Nephron progenitor cell (in vitro differentiated cells): ENCODE results near the gene ASNS.

Source experiments
- DNase-seq: peaks from one replicate; pipeline ENCODE4 v3.0.0; 2021
- H3K27ac Mint-ChIP-seq: 2 replicates; pipeline ENCODE4 v1.8.0; 2021; ENCODE audit warnings: mild to moderate bottlenecking, moderate library complexity, mixed read lengths
- H3K27me3 Mint-ChIP-seq: 2 replicates; pipeline ENCODE4 v1.8.0; 2021; ENCODE audit warnings: mild to moderate bottlenecking, low read depth, mixed read lengths; ENCODE audit not compliant: poor library complexity
- H3K36me3 Mint-ChIP-seq: 2 replicates; pipeline ENCODE4 v1.8.0; 2021; ENCODE audit warnings: low read depth, mixed read lengths
- H3K4me1 Mint-ChIP-seq: 2 replicates; pipeline ENCODE4 v1.8.0; 2021; ENCODE audit warnings: mixed read lengths
- H3K4me3 Mint-ChIP-seq: 2 replicates; pipeline ENCODE4 v1.8.0; 2021; ENCODE audit warnings: mild to moderate bottlenecking, moderate library complexity, mixed read lengths
- H3K9me3 Mint-ChIP-seq: 2 replicates; pipeline ENCODE4 v1.8.0; 2021; ENCODE audit warnings: mild to moderate bottlenecking, moderate library complexity, mixed read lengths
- TF ChIP-seq, protein P1 (sequence below): fragments of 200-600 bp; sonication (generic); IDR thresholded peaks from 2 replicates; pipeline ENCODE4 v1.5.0; 2021; ENCODE audit warnings: antibody characterized with exemption

Gene ASNS

DNA sequence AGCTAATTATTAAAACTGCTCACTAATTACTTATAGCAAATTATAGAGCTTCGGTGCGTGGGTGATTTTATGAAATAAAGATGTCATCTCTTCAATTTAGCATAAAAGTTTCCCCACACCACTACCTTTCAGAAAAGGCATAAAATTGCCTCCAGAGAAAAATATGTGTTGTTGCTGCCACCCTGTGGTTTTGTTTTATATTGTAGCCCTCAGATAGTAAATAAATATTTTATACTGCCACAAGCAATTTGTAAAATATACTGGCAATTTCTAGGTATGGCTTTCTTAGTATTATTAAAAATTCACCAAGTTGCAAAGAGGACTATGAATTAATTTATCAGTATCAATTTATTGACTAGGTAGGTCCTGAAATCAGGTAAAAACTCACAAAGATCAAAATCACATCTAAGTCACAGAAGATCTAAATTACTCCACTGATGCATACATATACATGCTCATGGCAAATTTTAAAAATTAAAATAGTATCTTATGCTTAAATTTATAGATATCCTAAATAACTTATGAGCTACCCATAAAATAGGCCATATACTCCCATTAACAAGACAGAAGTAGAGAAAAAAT, 26.5 kb downstream of the ASNS start:
- Mint-ChIP-seq H3K27ac (no peak overlapping the region), H3K4me1 (no peaks in the 10 kb centered on the region), H3K36me3 (peaks cover 1% of the 10 kb centered on the region), H3K4me3 (no peak overlapping the region), H3K9me3 (peaks cover 15% of the 10 kb centered on the region), H3K27me3 (peaks cover 6% of the 10 kb centered on the region)
- TF ChIP-seq, protein P1, sequence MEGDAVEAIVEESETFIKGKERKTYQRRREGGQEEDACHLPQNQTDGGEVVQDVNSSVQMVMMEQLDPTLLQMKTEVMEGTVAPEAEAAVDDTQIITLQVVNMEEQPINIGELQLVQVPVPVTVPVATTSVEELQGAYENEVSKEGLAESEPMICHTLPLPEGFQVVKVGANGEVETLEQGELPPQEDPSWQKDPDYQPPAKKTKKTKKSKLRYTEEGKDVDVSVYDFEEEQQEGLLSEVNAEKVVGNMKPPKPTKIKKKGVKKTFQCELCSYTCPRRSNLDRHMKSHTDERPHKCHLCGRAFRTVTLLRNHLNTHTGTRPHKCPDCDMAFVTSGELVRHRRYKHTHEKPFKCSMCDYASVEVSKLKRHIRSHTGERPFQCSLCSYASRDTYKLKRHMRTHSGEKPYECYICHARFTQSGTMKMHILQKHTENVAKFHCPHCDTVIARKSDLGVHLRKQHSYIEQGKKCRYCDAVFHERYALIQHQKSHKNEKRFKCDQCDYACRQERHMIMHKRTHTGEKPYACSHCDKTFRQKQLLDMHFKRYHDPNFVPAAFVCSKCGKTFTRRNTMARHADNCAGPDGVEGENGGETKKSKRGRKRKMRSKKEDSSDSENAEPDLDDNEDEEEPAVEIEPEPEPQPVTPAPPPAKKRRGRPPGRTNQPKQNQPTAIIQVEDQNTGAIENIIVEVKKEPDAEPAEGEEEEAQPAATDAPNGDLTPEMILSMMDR, result peak; percentile 54
- no peak for DNase-seq

DNA sequence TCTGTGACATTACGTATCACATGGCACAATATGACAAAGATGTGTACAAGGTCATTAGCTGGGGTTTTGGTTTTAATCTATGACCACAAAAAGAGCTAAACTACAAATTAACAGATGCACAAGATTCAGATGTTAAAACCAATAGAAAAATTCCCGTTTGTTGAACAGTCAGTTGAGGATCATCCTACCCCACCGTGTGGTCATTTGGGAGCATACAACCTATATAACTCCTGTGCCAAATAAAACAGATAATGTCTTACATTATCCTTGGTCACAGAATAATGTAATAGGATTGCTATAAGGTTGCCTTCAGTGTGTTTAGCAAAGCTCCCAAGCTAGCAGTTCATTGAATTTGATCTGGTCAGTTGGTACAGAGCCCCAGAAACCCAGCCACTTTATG, 28.2 kb downstream of the ASNS start:
- H3K27me3 Mint-ChIP-seq, result peaks cover 6% of the 10 kb centered on the region
- H3K4me3 Mint-ChIP-seq, result no peak overlapping the region

DNA sequence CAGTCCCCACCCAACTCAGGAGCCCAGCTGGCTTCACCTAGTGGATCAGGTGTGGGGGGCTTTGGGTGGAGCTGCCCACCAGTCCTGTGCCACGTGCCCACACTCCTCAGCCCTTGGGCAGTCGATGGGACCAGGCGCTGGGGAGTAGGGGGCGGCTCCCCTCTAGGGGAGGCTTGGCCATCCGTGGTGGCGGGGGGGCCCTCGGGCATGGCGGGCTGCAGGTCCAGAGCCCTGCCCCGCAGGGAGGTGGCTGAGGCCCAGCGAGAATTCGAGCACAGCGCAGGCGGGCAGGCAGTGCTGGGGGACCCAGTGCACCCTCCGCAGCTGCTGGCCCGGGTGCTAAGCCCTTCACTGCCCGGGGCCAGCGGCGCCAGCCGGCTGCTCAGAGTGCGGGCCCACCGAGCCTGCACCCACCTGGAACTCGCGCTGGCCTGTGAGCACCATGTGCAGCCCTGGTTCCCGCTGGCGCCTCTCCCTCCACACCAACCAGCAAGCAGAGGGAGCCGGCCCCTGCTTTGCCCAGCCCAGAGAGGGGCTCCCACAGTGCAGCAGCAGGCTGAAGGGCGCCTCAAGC, 29.3 kb downstream of the ASNS start:
- Mint-ChIP-seq H3K4me3 (no peak overlapping the region), H3K4me1 (no peaks in the 10 kb centered on the region), H3K9me3 (peaks cover 15% of the 10 kb centered on the region), H3K27ac (no peak overlapping the region), H3K27me3 (peaks cover 6% of the 10 kb centered on the region), H3K36me3 (no peaks in the 10 kb centered on the region)
- DNase-seq, result no peak
- TF ChIP-seq, protein P1, result no peak

More for the DNA sequence above, 28.2 kb downstream of the ASNS start:
- DNase-seq, result no peak
- H3K36me3 Mint-ChIP-seq, result no peaks in the 10 kb centered on the region
- TF ChIP-seq, protein P1, result no peak
- H3K9me3 Mint-ChIP-seq, result peaks cover 15% of the 10 kb centered on the region
- H3K4me1 Mint-ChIP-seq, result no peaks in the 10 kb centered on the region
- no peak overlapping the region for H3K27ac Mint-ChIP-seq

DNA sequence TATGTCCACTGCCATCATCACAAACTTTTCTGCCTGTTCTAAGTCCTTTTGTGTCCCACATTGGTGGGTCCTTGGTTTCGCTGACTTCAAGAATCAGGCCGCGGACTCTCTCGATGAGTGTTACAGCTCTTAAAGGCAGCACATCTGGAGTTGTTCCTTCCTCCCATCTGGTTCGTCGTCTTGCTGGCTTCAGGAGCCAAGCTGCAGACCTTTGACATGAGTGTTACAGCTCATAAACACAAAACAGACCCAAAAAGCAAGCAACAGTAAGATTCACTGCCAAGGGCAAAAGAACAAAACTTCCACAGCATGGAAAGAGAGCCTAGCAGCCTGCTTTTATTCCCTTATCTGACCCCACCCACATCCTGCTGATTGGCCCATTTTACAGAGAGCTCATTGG, 30.2 kb downstream of the ASNS start:
- TF ChIP-seq, protein P1, result no peak
- Mint-ChIP-seq H3K4me1 (no peaks in the 10 kb centered on the region), H3K27me3 (peaks cover 7% of the 10 kb centered on the region), H3K27ac (no peak overlapping the region), H3K36me3 (no peaks in the 10 kb centered on the region), H3K4me3 (no peak overlapping the region), H3K9me3 (peaks cover 15% of the 10 kb centered on the region)
- no peak for DNase-seq

DNA sequence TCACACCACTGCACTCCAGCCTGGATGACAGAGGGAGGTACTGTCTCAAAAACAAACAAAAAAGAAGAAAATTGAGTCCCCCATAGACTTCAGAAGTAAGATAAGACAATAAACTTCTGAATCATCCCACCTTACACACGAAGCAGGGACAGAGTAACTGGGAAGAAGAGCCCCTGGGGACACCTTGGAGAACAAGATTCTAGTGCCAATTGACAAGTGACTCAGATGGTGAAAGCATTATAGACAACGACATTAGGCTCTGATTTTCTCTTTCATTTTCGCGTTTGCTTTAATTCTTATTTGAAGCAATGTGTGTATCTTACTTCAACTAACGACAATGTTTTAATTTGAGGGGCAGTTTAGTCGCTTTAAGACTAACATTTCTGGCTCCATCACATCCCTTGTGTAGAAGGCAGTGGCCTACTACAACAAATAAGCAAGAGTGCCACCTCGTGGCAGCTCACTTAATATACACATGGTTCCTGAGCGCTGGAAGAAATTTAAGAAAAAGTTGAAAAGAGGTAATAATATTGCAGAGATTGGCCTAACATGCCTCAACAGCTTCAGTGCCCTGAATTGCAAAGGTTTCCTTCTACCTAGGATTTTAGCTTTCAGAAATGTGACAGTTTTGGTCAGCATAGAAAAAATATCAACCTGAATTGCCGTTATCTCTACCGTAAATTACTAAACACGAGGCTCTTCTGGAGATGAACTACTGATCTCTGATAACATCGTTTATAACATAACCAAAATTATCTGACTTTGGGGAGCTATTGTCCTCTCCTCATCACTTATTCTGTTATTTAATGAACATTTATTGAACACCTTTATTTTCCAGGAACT, 36.7 kb downstream of the ASNS start:
- H3K36me3 Mint-ChIP-seq, result no peaks in the 10 kb centered on the region
- no peak overlapping the region for H3K4me3 Mint-ChIP-seq
- no peaks in the 10 kb centered on the region for H3K4me1 Mint-ChIP-seq
- H3K27me3 Mint-ChIP-seq, result peaks cover 8% of the 10 kb centered on the region
- peak; percentile 75 for DNase-seq
- TF ChIP-seq, protein P1, result peak; percentile 74
- H3K27ac Mint-ChIP-seq, result no peak overlapping the region
- H3K9me3 Mint-ChIP-seq, result peaks cover 4% of the 10 kb centered on the region
